Sigmoid colon (tissue), 7 donors: ENCODE results near the gene EEPD1. TPM values are rescaled to one million over a fixed set of nuclear protein-coding genes. Genes with fewer than 3 reads are reported as not detected.

ENCODE experiments used
- DNase-seq: peaks from one replicate; pipeline ENCODE4 v3.0.0-alpha.2; 2019
- H3K27ac ChIP-seq, 4 donors: fragments of 200-600 bp; sonication (generic); one replicate each; pipeline ENCODE4 v1.5.1; 2016 to 2019; ENCODE audit warnings: mild to moderate bottlenecking in 1 of 4
- H3K27me3 ChIP-seq, 3 donors: fragments of 200-600 bp; sonication (generic); one replicate each; pipeline ENCODE4 v1.5.1; 2019; ENCODE audit warnings: mild to moderate bottlenecking in 1 of 3
- H3K36me3 ChIP-seq, 4 donors: fragments of 200-600 bp; sonication (generic); one replicate each; pipeline ENCODE4 v1.5.1; 2016 to 2019
- H3K4me1 ChIP-seq, 4 donors: fragments of 200-600 bp; sonication (generic); one replicate each; pipeline ENCODE4 v1.5.1; 2017 to 2019
- H3K4me3 ChIP-seq, 4 donors: fragments of 200-600 bp; sonication (generic); one replicate each; pipeline ENCODE4 v1.5.1; 2017 to 2019; ENCODE audit warnings: mild to moderate bottlenecking in 2 of 4, moderate library complexity in 1 of 4
- H3K9me3 ChIP-seq, 4 donors: fragments of 200-600 bp in 3 of 4; sonication (generic) in 3 of 4; one replicate each; pipeline versions ENCODE4 v1.5.1 to v1.6.1; 2013 to 2019
- CTCF ChIP-seq, 4 experiments: fragments of 450-650 bp in 3 of 4; fragments of 200-600 bp in 1 of 4; IDR thresholded peaks; one replicate each; pipeline ENCODE4 v1.5.1; 2016 to 2019; ENCODE audit warnings: antibody characterized with exemption in 4 of 4, mild to moderate bottlenecking in 3 of 4, moderate library complexity in 2 of 4
- EP300 ChIP-seq, 4 donors: sonication (generic); formaldehyde crosslinking; IDR thresholded peaks; one replicate each; pipeline ENCODE4 v1.6.1; 2017; ENCODE audit warnings: antibody characterized with exemption in 4 of 4
- POLR2A ChIP-seq, 2 donors: fragments of 450-650 bp; IDR thresholded peaks; one replicate each; pipeline ENCODE4 v1.6.1; 2016; ENCODE audit warnings: antibody characterized with exemption in 2 of 2, mild to moderate bottlenecking in 2 of 2, moderate library complexity in 2 of 2
- POLR2AphosphoS5 ChIP-seq, 4 donors: sonication (generic); formaldehyde crosslinking; IDR thresholded peaks; one replicate each; pipeline ENCODE4 v1.6.1; 2017; ENCODE audit warnings: antibody characterized with exemption in 4 of 4
- WGBS, 2 donors: extraction: QIAGEN DNeasy Blood & Tissue Kit; methylation state at CpG; one replicate each; pipeline ENCODE4 v1.1.7; 2013; 5-methylcytosine and 5-hydroxymethylcytosine counted together
- intact Hi-C: fragments of 100-400 bp; cut with DNase I; formaldehyde crosslinking; loops from one replicate; pipeline ENCODE4 v1.15.1; 2023
- polyA plus RNA-seq, 3 donors: library from polyadenylated mRNA; stranded (reverse); fragments of 200-250 nt; gene quantifications; one replicate each; pipeline ENCODE4 v1.2.3, GENCODE V29; 2013
- total RNA-seq, 4 donors: library from RNA; depleted of rRNA; stranded (reverse); fragments of >200 nt; gene quantifications; one replicate each; pipeline ENCODE4 v1.1.0, GENCODE V29; 2016
- donor health status: healthy with polysubstance abuse.
- donor health status: Bipolar disorder and iron deficiency.
- donor health status: healthy.

The EEPD1 gene
- total and polyA plus RNA-seq, 7 donors: 6.6 to 18.1 (median 14.3) TPM

GRCh38 chr7:36158321-36158605 lies 5.2 kb downstream of the EEPD1 start:
- no peak for DNase-seq
- no peaks in the 10 kb centered on the region for H3K27me3 ChIP-seq
- no peak overlapping the region for H3K4me3 ChIP-seq
- H3K4me1 ChIP-seq: peaks cover 0 to 80% (median 78%) of the 10 kb centered on the region in 4 donors
- intact Hi-C loops: loop anchor here (5.0 kb wide), 3 partner anchors 64 to 356 kb away; partner anchors contain the start of gene SEPTIN7
- H3K27ac ChIP-seq: no peak overlapping the region
- WGBS, 2 donors: 91 to 94% methylated on average over 2 of the region's 2 CpGs
- TF ChIP-seq POLR2AphosphoS5 (IDR thresholded peaks at IDR 0.05) (no peak), EP300 (IDR thresholded peaks at IDR 0.05) (no peak), CTCF (IDR thresholded peaks at IDR 0.05) (no peak), POLR2A (IDR thresholded peaks at IDR 0.05) (no peak)
- H3K36me3 ChIP-seq: no peaks in the 10 kb centered on the region
- H3K9me3 ChIP-seq: no peaks in the 10 kb centered on the region

GRCh38 chr7:36159618-36160017 lies 6.6 kb downstream of the EEPD1 start:
- Histone ChIP-seq H3K27me3 (no peaks in the 10 kb centered on the region), H3K4me1 (peaks cover 0 to 82% (median 76%) of the 10 kb centered on the region in 4 donors), H3K36me3 (no peaks in the 10 kb centered on the region), H3K27ac (no peak overlapping the region), H3K4me3 (no peak overlapping the region), H3K9me3 (no peaks in the 10 kb centered on the region)
- intact Hi-C loops: loop anchor here (5.0 kb wide), 3 partner anchors 63 to 357 kb away; partner anchors contain the start of gene SEPTIN7
- TF ChIP-seq POLR2A (IDR thresholded peaks at IDR 0.05) (no peak), CTCF (IDR thresholded peaks at IDR 0.05) (no peak), POLR2AphosphoS5 (IDR thresholded peaks at IDR 0.05) (no peak), EP300 (IDR thresholded peaks at IDR 0.05) (no peak)
- WGBS, 2 donors: 79 to 85% methylated on average over 3 of the region's 3 CpGs
- DNase-seq: no peak

- Histone ChIP-seq H3K4me1 (peaks cover 0 to 79% (median 74%) of the 10 kb centered on the region in 4 donors), H3K27ac (no peak overlapping the region), H3K27me3 (no peaks in the 10 kb centered on the region), H3K4me3 (no peak overlapping the region), H3K36me3 (no peaks in the 10 kb centered on the region), H3K9me3 (no peaks in the 10 kb centered on the region)
- DNase-seq: no peak
- intact Hi-C loops: no loop called here
- 72 to 89% methylated on average over 5 of the region's 5 CpGs for WGBS, 2 donors
- TF ChIP-seq CTCF (IDR thresholded peaks at IDR 0.05) (no peak), POLR2A (IDR thresholded peaks at IDR 0.05) (no peak), POLR2AphosphoS5 (IDR thresholded peaks at IDR 0.05) (no peak), EP300 (IDR thresholded peaks at IDR 0.05) (no peak)
Measured at GRCh38 chr7:36160313-36160712, 7.3 kb downstream of the EEPD1 start.

- H3K4me3 ChIP-seq: no peak overlapping the region
- H3K9me3 ChIP-seq: no peaks in the 10 kb centered on the region
- H3K27me3 ChIP-seq: no peaks in the 10 kb centered on the region
- H3K27ac ChIP-seq: no peak overlapping the region
- WGBS, 2 donors: 29 to 81% methylated on average over 1 of the region's 1 CpG
- no peak for TF ChIP-seq EP300 (IDR thresholded peaks at IDR 0.05)
- intact Hi-C loops: loop anchor here (2.0 kb wide), 1 partner anchor 129 kb away; no protein-coding TSS in a partner anchor
- no peak for DNase-seq
- H3K4me1 ChIP-seq: peaks cover 0 to 67% (median 57%) of the 10 kb centered on the region in 4 donors
- H3K36me3 ChIP-seq: no peaks in the 10 kb centered on the region
Measured at GRCh38 chr7:36161996-36162395, 8.9 kb downstream of the EEPD1 start.

GRCh38 chr7:36165059-36165458 lies 12.0 kb downstream of the EEPD1 start:
- no peak for DNase-seq
- WGBS, 2 donors: 22 to 65% methylated on average over 2 of the region's 2 CpGs
- no peak for TF ChIP-seq CTCF (IDR thresholded peaks at IDR 0.05)
- no peak for TF ChIP-seq EP300 (IDR thresholded peaks at IDR 0.05)

More at GRCh38 chr7:36165059-36165458, 12.0 kb downstream of the EEPD1 start:
- no peaks in the 10 kb centered on the region for H3K36me3 ChIP-seq
- no peaks in the 10 kb centered on the region for H3K9me3 ChIP-seq
- H3K4me3 ChIP-seq: no peak overlapping the region
- H3K27ac ChIP-seq: no peak overlapping the region
- intact Hi-C loops: no loop called here
- no peaks in the 10 kb centered on the region for H3K27me3 ChIP-seq
- H3K4me1 ChIP-seq: peaks cover 0 to 42% (median 29%) of the 10 kb centered on the region in 4 donors
